AG04449 (cell line): Measurements from ENCODE around the gene BTN3A1.

Experiments used
- CTCF ChIA-PET: fragments of 350-600 bp; formaldehyde crosslinking; extraction: SDS; loops from one replicate; lab custom pipeline; 2021; ENCODE audit warnings: antibody characterized with exemption; lab: Yijun Ruan, JAX
- POLR2A ChIA-PET: fragments of 400-600, 350-600 bp; formaldehyde crosslinking; extraction: SDS; loops from one replicate; lab custom pipeline; 2020; ENCODE audit warnings: antibody characterized with exemption, inconsistent platforms; lab: Yijun Ruan, JAX
- DNase-seq: peaks from one replicate; pipeline ENCODE4 v3.0.0-alpha.2; 2010; ENCODE audit warnings: low read depth, low spot score
- H3K4me3 ChIP-seq: 2 replicates; pipeline ENCODE4 v1.5.1; 2011; ENCODE audit warnings: low read depth, mild to moderate bottlenecking, control low read depth, low read length
- TF ChIP-seq, protein P1 (sequence below): IDR thresholded peaks from one replicate; pipeline ENCODE4 v1.5.1; 2011; ENCODE audit warnings: mild to moderate bottlenecking, moderate library complexity, low read length, control low read depth, inconsistent platforms; ENCODE audit not compliant: insufficient read depth; ENCODE audit errors: missing control alignments

BTN3A1 gene

DNA sequence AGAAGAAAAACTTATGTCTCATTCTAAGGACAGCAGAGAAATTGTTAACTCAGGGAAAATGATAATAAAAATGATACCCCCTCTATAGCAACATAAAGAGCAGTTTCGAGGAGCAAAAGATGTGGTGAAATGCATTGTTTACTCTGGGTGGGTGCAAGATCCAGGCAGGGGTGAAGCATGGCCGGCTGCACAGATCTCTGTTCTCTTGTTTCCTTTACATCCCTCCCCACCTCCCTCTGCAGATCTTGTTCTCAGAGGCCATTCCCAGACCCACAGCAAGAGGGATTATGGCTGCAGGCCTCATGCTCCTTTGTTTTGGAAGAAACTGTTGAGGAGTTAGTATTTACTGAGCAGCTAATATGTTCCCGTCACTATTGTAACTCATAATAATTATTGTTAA lies 1.8 kb downstream of the BTN3A1 start:
- no peak overlapping the region for H3K4me3 ChIP-seq
- DNase-seq = no peak
- ChIA-PET CTCF (no interaction called here), POLR2A (no interaction called here)
- TF ChIP-seq, protein P1, sequence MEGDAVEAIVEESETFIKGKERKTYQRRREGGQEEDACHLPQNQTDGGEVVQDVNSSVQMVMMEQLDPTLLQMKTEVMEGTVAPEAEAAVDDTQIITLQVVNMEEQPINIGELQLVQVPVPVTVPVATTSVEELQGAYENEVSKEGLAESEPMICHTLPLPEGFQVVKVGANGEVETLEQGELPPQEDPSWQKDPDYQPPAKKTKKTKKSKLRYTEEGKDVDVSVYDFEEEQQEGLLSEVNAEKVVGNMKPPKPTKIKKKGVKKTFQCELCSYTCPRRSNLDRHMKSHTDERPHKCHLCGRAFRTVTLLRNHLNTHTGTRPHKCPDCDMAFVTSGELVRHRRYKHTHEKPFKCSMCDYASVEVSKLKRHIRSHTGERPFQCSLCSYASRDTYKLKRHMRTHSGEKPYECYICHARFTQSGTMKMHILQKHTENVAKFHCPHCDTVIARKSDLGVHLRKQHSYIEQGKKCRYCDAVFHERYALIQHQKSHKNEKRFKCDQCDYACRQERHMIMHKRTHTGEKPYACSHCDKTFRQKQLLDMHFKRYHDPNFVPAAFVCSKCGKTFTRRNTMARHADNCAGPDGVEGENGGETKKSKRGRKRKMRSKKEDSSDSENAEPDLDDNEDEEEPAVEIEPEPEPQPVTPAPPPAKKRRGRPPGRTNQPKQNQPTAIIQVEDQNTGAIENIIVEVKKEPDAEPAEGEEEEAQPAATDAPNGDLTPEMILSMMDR = no peak

- DNase-seq = no peak
- H3K4me3 ChIP-seq = no peak overlapping the region
- CTCF ChIA-PET = no interaction called here
- TF ChIP-seq, protein P1 = no peak
- POLR2A ChIA-PET = no interaction called here
These were observed 2.5 kb downstream of the BTN3A1 start for GRCh38 chr6:26404546-26404945.

DNA sequence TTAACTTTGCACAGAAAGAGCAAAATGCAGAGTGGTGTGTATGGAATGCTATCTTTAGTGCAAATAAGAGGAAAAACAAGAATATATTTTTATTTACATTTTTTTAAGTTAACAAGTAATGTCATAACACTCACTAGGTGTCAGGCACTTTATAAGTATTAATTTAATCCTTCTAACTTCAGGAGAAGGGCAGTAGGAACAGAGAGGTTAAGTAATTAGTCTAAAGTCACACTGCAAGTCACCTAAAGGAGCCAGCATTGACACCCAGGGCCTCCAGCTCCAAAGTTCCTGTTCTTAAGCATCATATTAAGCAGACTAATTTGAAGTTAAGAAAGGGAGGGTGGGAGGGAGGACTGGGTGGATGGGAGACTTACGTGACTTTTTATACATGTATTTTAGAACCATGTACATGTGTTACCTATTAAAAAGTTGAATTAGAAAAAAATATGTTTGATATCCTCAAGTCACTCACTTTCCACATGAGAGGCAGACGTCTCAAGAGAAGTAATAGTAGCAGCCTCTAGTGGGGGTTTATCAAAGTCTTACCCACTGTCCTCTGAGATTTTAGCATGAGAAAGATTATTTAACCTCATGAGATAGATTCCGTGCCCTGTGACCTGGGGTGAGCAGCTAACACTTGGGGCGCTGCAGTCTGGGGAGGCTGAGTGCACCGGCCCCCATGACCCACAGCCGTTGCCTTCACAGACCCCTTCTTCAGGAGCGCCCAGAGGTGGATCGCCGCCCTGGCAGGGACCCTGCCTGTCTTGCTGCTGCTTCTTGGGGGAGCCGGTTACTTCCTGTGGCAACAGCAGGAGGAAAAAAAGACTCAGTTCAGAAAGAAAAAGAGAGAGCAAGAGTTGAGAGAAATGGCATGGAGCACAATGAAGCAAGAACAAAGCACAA lies 7.0 kb downstream of the BTN3A1 start:
- ChIA-PET CTCF (interaction anchor here (1.1 kb wide), 1 partner anchor 11 kb away, joined by 3 read pairs; no protein-coding TSS in a partner anchor), POLR2A (no interaction called here)
- no peak for DNase-seq
- TF ChIP-seq, protein P1 = no peak
- H3K4me3 ChIP-seq = no peak overlapping the region

- DNase-seq = no peak
- ChIA-PET CTCF (interaction anchor here (1.0 to 2.1 kb wide), 3 partner anchors 66 to 75 kb away, joined by 3 to 12 read pairs (median 4); no protein-coding TSS in a partner anchor), POLR2A (no interaction called here)
- TF ChIP-seq, protein P1 = no peak
- no peak overlapping the region for H3K4me3 ChIP-seq
These were observed 9.7 kb downstream of the BTN3A1 start for GRCh38 chr6:26411751-26412150.

DNA sequence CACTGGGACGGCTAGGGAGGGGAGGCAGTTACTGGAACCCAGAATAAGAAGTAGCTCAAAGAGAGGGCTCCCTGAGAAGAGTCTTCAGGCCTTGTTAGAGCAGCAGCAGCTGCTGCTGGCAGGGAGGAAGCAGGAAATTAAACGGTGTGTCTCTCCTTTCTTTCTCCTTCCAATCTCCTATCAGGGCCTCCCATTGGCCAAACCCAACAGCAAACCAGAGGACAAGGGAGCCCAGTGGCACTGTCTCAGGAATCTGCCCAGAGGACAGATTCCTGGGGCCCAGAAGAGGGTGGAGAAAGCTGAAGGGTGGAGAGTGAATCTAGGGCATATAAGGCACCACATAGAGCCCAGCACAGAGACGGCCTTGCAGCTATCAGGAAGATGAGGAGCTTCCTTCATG lies 10.2 kb downstream of the BTN3A1 start:
- CTCF ChIA-PET = interaction anchor here (1.0 to 2.1 kb wide), 3 partner anchors 66 to 76 kb away, joined by 3 to 12 read pairs (median 4); no protein-coding TSS in a partner anchor

GRCh38 chr6:26412954-26413353 lies 10.9 kb downstream of the BTN3A1 start:
- ChIA-PET POLR2A (no interaction called here), CTCF (interaction anchor here (2.1 kb wide), 1 partner anchor 72 kb away, joined by 12 read pairs; no protein-coding TSS in a partner anchor)
- no peak overlapping the region for H3K4me3 ChIP-seq
- TF ChIP-seq, protein P1 = no peak
- no peak for DNase-seq

More for the DNA sequence above, 10.2 kb downstream of the BTN3A1 start:
- no peak for DNase-seq
- POLR2A ChIA-PET = no interaction called here
- TF ChIP-seq, protein P1 = no peak
- H3K4me3 ChIP-seq = no peak overlapping the region
